DND-41 (cell line): ENCODE results near the gene ADAMTSL2.

Experiments used
- ATAC-seq: fragments of 200-7000 bp; cut with Tn5 transposase; 3 replicates; pipeline ENCODE4 v1.9.1; 2021; ENCODE audit warnings: low read depth; ENCODE audit not compliant: insufficient read depth
- DNase-seq: peaks from one replicate; pipeline ENCODE4 v3.0.0-alpha.2; 2020
- H2AFZ ChIP-seq: 2 replicates; pipeline ENCODE4 v1.6.0; 2012; ENCODE audit warnings: low read depth, low read length
- H3K27ac ChIP-seq: 2 replicates; pipeline ENCODE4 v1.5.1; 2012; ENCODE audit warnings: low read length, inconsistent platforms
- H3K27me3 ChIP-seq: fragments of 200-600 bp; sonication (generic); 2 replicates; pipeline ENCODE4 v1.6.0; 2012; ENCODE audit warnings: low read length, mild to moderate bottlenecking, inconsistent platforms; ENCODE audit not compliant: insufficient read depth, poor library complexity
- H3K36me3 ChIP-seq: 2 replicates; pipeline ENCODE4 v1.5.1; 2012; ENCODE audit warnings: low read length, inconsistent platforms; ENCODE audit not compliant: insufficient read depth
- H3K4me1 ChIP-seq: 2 replicates; pipeline ENCODE4 v1.5.1; 2012; ENCODE audit warnings: mild to moderate bottlenecking, low read length; ENCODE audit not compliant: insufficient read depth
- H3K4me2 ChIP-seq: 2 replicates; pipeline ENCODE4 v1.6.0; 2012; ENCODE audit warnings: mild to moderate bottlenecking, moderate library complexity, low read length, inconsistent platforms; ENCODE audit not compliant: insufficient read depth
- H3K4me3 ChIP-seq, 2 experiments: fragments of 200-600 bp in 1 of 2; shearing (Covaris generic) in 1 of 2; 2 replicates each; pipeline ENCODE4 v1.5.1; 2012 to 2016; ENCODE audit warnings: inconsistent platforms in 2 of 2, low read length in 2 of 2, mild to moderate bottlenecking in 2 of 2, low read depth in 1 of 2, moderate library complexity in 1 of 2
- H3K79me2 ChIP-seq: 2 replicates; pipeline ENCODE4 v1.6.0; 2012; ENCODE audit warnings: low read length, inconsistent platforms; ENCODE audit not compliant: insufficient read depth
- H3K9ac ChIP-seq: 2 replicates; pipeline ENCODE4 v1.6.0; 2012; ENCODE audit warnings: low read depth, mild to moderate bottlenecking, inconsistent platforms, low read length, moderate library complexity
- H3K9me3 ChIP-seq: 2 replicates; pipeline ENCODE4 v1.5.1; 2012; ENCODE audit warnings: low read length, moderate library complexity, mild to moderate bottlenecking, inconsistent platforms; ENCODE audit not compliant: insufficient read depth, severe bottlenecking
- H4K20me1 ChIP-seq: 2 replicates; pipeline ENCODE4 v1.6.0; 2012; ENCODE audit warnings: low read length; ENCODE audit not compliant: insufficient read depth
- EZH2 ChIP-seq: IDR thresholded peaks from 3 replicates; pipeline ENCODE4 v1.6.1; 2012; ENCODE audit warnings: borderline replicate concordance, low read depth, mild to moderate bottlenecking, moderate library complexity, low read length, inconsistent platforms; ENCODE audit not compliant: severe bottlenecking
- TF ChIP-seq, protein P1 (sequence below): IDR thresholded peaks from 2 replicates; pipeline ENCODE4 v1.5.1; 2012; ENCODE audit warnings: borderline replicate concordance, low read length, moderate library complexity, mild to moderate bottlenecking; ENCODE audit not compliant: poor library complexity, severe bottlenecking; ENCODE audit errors: extremely low read depth

The ADAMTSL2 gene

DNA sequence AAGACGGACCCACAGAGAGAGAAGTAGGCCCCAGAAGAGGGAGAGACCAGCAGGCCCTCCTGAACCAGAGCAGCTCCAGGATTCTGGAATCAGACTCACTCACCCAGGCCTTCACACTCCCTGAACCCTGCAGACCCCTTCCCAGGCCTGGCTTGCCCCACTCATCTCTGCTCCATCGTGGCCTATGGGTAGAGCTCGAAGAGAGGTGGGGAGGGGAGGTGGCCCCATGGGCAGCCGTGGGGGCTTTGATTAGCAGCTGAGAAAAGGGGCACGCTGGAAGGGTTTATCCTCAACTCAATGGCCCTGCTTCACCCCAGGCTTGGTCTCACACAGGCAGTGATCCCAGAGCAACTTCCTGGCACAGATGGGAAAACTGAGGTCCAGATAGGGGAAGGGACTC is 10.4 kb upstream of the ADAMTSL2 start:
- no peaks in the 10 kb centered on the region for H3K36me3 ChIP-seq
- no peaks in the 10 kb centered on the region for H3K79me2 ChIP-seq
- TF ChIP-seq, protein P1, sequence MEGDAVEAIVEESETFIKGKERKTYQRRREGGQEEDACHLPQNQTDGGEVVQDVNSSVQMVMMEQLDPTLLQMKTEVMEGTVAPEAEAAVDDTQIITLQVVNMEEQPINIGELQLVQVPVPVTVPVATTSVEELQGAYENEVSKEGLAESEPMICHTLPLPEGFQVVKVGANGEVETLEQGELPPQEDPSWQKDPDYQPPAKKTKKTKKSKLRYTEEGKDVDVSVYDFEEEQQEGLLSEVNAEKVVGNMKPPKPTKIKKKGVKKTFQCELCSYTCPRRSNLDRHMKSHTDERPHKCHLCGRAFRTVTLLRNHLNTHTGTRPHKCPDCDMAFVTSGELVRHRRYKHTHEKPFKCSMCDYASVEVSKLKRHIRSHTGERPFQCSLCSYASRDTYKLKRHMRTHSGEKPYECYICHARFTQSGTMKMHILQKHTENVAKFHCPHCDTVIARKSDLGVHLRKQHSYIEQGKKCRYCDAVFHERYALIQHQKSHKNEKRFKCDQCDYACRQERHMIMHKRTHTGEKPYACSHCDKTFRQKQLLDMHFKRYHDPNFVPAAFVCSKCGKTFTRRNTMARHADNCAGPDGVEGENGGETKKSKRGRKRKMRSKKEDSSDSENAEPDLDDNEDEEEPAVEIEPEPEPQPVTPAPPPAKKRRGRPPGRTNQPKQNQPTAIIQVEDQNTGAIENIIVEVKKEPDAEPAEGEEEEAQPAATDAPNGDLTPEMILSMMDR: no peak
- TF ChIP-seq EZH2: no peak
- no peaks in the 10 kb centered on the region for H3K4me1 ChIP-seq
- H4K20me1 ChIP-seq: 0 out of 2 replicates have a peak, but pooled peaks cover 4% of the 10 kb centered on the region
- no peak for DNase-seq
- H3K4me2 ChIP-seq: no peak overlapping the region
- no peak for ATAC-seq
- H2AFZ ChIP-seq: no peak overlapping the region
- H3K9me3 ChIP-seq: no peaks in the 10 kb centered on the region
- H3K27me3 ChIP-seq: peaks cover 10% of the 10 kb centered on the region
- H3K9ac ChIP-seq: no peak overlapping the region
- no peak overlapping the region for H3K27ac ChIP-seq
- H3K4me3 ChIP-seq: no peak overlapping the region

DNA sequence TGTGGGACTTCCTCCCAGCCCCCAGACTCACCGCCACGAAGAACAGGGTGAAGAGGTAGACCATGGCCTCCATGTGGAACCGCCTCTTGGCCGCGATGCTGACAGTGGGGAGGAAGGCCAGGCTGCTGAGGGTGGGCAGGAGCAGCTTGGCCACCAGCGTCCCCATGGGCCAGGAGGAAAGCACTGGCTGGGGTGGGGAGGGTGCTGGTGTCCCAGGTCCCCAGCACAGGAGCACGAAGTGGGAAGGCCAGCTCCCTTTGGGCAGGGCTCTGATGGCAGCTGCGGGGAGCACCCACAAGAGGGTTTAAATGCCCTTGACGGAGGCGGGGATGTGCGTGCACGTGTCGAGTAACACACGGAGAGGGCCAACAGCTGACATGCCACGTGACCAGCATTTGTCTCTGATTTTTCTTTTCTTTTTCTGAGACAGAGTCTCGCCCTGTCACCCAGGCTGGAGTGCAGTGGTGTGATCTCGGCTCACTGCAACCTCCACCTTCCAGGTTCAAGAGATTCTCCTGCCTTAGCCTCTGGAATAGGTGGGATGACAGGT is 9.8 kb upstream of the ADAMTSL2 start, which contains the start of gene MYMK:
Gene MYMK, minus strand, starts transcription at position 281 of the 550 bp plus-strand sequence. Its CDS starts 115 bp downstream, at position 166.
- no peak within 1 kb of the TSS for H2AFZ ChIP-seq
- ATAC-seq (no peak), DNase-seq (no peak)
- TF ChIP-seq EZH2: no peak
- H3K9ac ChIP-seq: no peak within 1 kb of the TSS
- H3K79me2 ChIP-seq: no peaks in the 10 kb centered on the region
- H3K4me2 ChIP-seq: no peak within 1 kb of the TSS
- H3K27ac ChIP-seq: no peak within 1 kb of the TSS
- H3K9me3 ChIP-seq: no peaks in the 10 kb centered on the region
- H3K27me3 ChIP-seq: peaks cover 13% of the 10 kb centered on the region
- 0 out of 2 replicates have a peak, but pooled peaks cover 4% of the 10 kb centered on the region for H4K20me1 ChIP-seq
- no peaks in the 10 kb centered on the region for H3K36me3 ChIP-seq
- H3K4me3 ChIP-seq: no peak within 1 kb of the TSS
- H3K4me1 ChIP-seq: no peaks in the 10 kb centered on the region

DNA sequence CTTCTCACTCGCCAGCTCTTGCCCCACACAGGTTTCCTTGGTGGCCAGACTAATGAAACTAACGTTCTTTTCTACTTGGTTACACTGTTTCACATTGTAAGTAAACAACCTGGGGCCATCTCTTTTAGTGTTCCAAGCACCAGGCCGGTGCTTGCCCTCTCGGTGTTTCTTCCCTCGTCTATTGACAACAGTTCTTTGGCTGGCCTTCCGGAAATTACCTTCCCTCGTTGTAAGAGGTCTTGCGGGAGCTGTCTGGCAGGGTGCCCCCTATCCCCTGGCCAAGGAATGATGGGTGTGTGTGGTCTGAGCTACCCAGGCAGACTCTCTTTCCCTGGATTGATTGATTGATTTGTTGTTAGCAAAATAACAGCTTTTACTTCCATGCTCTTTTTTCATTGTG is 8.8 kb upstream of the ADAMTSL2 start:
- Histone ChIP-seq H3K27ac (no peak overlapping the region), H3K4me3 (no peak overlapping the region), H3K79me2 (no peaks in the 10 kb centered on the region), H3K9me3 (no peaks in the 10 kb centered on the region), H3K9ac (no peak overlapping the region), H3K27me3 (peaks cover 17% of the 10 kb centered on the region), H3K36me3 (no peaks in the 10 kb centered on the region), H2AFZ (no peak overlapping the region), H3K4me1 (no peaks in the 10 kb centered on the region), H3K4me2 (no peak overlapping the region), H4K20me1 (0 out of 2 replicates have a peak, but pooled peaks cover 4% of the 10 kb centered on the region)
- ATAC-seq: no peak
- TF ChIP-seq EZH2: no peak
- DNase-seq: no peak

DNA sequence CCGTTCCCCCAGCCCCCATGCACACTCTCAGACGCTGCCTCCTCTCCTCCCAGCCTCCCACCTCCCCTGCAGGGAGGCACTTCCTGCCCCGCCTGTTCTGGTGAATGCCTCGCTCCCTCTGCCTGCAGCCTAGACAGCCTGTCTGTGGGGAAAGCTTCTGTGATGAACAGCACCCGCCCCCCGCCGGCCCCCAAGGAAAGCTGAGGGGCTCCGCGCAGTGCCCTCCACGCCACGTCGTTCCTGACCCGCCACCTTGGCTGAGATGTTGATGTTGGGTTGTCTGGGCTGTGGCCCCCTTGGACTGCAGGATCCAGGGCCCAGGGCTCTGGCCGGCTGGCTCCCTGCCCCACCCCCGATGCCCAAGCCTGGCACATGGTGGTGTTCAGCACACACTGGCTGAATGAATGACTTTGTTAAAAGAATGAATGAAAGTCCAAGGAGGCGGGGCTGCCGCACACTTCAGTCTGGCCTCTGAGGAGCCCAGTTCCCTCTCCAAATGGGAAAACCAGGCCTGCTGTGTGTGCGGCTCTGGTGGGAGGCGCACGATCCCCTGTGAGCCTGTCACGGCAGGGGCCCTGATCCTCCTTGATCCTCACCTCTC is 7.7 kb upstream of the ADAMTSL2 start:
- H3K4me1 ChIP-seq: no peaks in the 10 kb centered on the region
- H3K4me2 ChIP-seq: no peak overlapping the region
- H2AFZ ChIP-seq: no peak overlapping the region
- no peak for TF ChIP-seq EZH2
- TF ChIP-seq, protein P1: no peak
- ATAC-seq: peak; percentile 57; the same call in 1 of the 3 replicates
- no peaks in the 10 kb centered on the region for H3K9me3 ChIP-seq
- no peak overlapping the region for H3K4me3 ChIP-seq
- no peaks in the 10 kb centered on the region for H3K36me3 ChIP-seq
- DNase-seq: peak; percentile 26
- no peaks in the 10 kb centered on the region for H3K79me2 ChIP-seq
- 0 out of 2 replicates have a peak, but pooled peaks cover 4% of the 10 kb centered on the region for H4K20me1 ChIP-seq
- peaks cover 17% of the 10 kb centered on the region for H3K27me3 ChIP-seq
- H3K27ac ChIP-seq: no peak overlapping the region
- no peak overlapping the region for H3K9ac ChIP-seq
